ENCODE results near the gene PHF1. TPM values are rescaled to one million over a fixed set of nuclear protein-coding genes. Genes with fewer than 3 reads are reported as not detected.
A peak's percentile ranks its signal among the peaks of the same experiment; 100 is the strongest.

PHF1 gene
- total RNA-seq, 1 donor from 2014 or later: 70.5 TPM

DNA sequence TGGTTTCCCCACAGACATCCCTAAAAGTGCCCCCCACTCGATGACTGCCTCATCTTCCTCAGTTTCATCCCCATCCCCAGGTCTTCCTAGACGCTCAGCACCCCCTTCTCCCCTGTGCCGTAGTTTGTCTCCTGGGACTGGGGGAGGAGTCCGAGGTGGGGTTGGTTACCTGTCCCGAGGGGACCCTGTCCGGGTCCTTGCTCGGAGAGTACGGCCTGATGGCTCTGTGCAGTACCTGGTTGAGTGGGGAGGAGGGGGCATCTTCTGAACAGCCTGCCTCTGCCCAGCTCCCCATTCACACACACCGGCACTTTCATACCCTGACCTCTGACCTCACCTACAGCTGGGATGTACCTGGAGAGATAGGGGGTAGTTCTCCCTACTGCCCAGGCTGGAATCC, 5.0 kb downstream of the PHF1 start:
- peak overlapping the region; percentile 96 for H3K4me3 Mint-ChIP-seq
- no peak overlapping the region for H3K27ac Mint-ChIP-seq (ENCODE audit: unreplicated experiment)
- no peak for DNase-seq (ENCODE audit: low read depth, low spot score)
- H3K9me3 Mint-ChIP-seq: no peaks in the 10 kb centered on the region
- TF ChIP-seq, protein P1, sequence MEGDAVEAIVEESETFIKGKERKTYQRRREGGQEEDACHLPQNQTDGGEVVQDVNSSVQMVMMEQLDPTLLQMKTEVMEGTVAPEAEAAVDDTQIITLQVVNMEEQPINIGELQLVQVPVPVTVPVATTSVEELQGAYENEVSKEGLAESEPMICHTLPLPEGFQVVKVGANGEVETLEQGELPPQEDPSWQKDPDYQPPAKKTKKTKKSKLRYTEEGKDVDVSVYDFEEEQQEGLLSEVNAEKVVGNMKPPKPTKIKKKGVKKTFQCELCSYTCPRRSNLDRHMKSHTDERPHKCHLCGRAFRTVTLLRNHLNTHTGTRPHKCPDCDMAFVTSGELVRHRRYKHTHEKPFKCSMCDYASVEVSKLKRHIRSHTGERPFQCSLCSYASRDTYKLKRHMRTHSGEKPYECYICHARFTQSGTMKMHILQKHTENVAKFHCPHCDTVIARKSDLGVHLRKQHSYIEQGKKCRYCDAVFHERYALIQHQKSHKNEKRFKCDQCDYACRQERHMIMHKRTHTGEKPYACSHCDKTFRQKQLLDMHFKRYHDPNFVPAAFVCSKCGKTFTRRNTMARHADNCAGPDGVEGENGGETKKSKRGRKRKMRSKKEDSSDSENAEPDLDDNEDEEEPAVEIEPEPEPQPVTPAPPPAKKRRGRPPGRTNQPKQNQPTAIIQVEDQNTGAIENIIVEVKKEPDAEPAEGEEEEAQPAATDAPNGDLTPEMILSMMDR (conservative IDR thresholded peaks at IDR 0.05): no peak
- peaks cover 71% of the 10 kb centered on the region for H3K4me1 Mint-ChIP-seq
- H3K27me3 Mint-ChIP-seq (ENCODE audit: low read depth): peaks cover 20% of the 10 kb centered on the region
- H3K36me3 Mint-ChIP-seq (ENCODE audit: low read depth): peaks cover 8% of the 10 kb centered on the region

DNA sequence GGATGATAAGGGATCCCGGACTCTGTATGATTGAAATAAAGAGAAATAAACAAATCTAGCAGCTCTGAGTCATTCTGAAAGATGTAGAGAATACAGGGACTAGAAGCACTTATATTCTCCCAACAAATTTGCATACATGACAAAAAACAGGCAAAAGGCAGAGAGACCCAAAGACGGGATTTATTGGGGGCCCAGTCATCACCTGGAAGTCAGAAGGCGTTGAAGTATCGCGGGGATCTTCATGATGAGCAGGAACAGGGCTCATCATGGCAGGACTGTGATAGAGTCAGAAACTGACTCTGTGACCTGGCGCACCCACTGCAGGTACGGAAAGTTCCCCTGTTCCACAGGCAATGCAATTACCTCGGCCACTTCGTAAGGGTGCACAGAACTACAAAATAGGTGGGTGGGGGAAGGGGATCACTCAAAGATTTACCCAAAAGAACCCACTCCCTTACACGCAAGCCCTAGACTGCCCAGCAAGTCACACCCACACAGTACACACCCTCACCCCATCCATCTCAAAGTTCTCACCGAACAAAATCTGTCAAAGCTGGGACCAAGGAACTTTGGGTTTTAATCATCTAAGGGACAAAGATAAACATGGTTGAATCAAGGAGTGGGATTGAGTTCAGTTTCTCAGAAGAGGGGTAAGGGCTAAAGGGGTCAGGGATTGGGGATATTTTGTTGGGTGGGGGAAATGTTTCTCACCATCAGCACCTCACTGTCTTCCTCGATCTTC, 5.7 kb downstream of the PHF1 start:
- Mint-ChIP-seq H3K4me1 (peaks cover 75% of the 10 kb centered on the region), H3K36me3 (ENCODE audit: low read depth) (peaks cover 8% of the 10 kb centered on the region), H3K27ac (ENCODE audit: unreplicated experiment) (peak overlapping the region; percentile 99), H3K27me3 (ENCODE audit: low read depth) (peaks cover 18% of the 10 kb centered on the region), H3K4me3 (peak overlapping the region; percentile 96), H3K9me3 (no peaks in the 10 kb centered on the region)
- no peak for DNase-seq (ENCODE audit: low read depth, low spot score)
- TF ChIP-seq, protein P1 (conservative IDR thresholded peaks at IDR 0.05): no peak

DNA sequence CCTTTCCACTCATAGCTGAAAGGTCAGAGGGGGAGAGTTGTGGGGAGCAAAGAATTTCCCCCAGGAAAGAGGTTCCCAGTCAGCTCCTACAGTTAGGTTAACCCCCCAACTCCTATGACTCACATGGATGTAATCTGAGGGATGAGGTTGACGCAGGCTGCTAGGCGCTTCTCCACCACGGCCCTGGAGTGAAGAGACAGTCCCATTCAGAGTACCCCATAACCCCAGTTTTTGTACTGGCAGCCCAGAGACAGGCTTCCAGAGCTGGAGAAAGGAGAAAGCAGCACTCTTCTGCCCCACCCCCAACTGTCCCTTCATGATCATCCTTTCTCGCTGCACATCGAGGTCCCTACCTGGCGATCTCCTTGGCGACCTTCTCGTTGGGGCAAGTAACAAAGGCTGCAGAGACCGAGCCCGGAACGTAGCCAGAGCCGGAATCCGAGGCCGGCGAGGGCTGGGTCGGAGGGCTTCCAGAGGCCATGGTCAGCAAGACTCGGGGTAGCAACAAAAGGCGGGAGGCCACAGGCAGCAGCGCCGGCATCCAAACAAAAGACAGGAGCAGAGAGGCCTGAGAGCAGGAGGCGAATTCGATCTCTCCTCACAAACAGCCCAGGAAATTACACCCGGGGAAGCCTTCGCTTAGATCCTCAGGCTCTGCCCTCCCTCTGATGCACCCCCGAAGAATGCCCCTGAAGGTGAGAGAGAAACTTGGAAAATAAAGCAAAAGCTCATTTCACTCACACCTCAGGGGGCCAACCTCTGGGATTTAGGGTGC, 6.5 kb downstream of the PHF1 start:
- Mint-ChIP-seq H3K4me1 (peaks cover 77% of the 10 kb centered on the region), H3K9me3 (no peaks in the 10 kb centered on the region), H3K4me3 (peak overlapping the region; percentile 96), H3K36me3 (ENCODE audit: low read depth) (peaks cover 8% of the 10 kb centered on the region), H3K27ac (ENCODE audit: unreplicated experiment) (peak overlapping the region; percentile 99), H3K27me3 (ENCODE audit: low read depth) (peaks cover 15% of the 10 kb centered on the region)
- no peak for DNase-seq (ENCODE audit: low read depth, low spot score)
- TF ChIP-seq, protein P1 (conservative IDR thresholded peaks at IDR 0.05): no peak

DNA sequence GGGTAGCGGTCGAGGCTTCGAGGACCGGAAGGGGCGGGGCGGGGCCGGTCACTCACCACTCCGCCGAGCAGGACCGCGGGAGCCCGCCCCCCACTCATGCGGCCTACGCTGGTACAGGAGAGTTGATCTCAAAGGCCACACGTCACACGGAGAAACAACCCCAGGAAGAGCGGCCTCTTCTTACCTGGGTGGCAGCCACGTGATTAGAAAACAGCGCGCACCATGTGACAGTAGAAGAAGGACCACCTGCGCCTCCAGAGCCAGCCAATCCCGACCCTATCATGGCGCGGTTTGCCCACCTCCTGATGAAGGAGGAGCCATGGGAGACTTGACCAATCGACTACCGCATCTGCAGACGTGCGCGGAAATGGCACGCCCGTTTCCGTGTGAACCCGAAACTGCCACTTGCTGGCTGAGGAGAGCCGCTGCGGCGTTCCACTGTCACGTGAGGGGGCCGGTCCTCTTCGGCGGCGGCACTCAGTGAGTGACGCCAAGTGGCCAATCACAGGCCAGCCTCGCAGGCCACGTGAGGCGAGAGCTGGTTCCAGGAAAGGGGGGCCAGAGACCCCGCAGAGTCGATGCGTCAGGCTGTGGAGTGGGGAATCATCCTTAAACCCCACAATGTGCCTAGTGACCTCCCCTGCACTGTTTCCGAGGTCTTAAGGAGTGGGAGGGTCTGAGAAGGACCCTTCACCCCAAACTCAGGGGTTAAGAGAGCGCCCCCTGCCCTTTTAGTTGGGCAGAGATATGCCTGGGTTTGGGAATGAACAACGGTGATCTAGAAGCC, 7.3 kb downstream of the PHF1 start, which contains the start of gene CUTA:
Gene CUTA, minus strand, starts transcription at position 205 of the 787 bp plus-strand sequence. Its CDS starts 107 bp downstream, at position 98.
- H3K4me1 Mint-ChIP-seq: peaks cover 80% of the 10 kb centered on the region
- peaks cover 9% of the 10 kb centered on the region for H3K27me3 Mint-ChIP-seq (ENCODE audit: low read depth)
- DNase-seq (ENCODE audit: low read depth, low spot score): peak; percentile 93
- H3K4me3 Mint-ChIP-seq: peak within 1 kb of the TSS; percentile 96
- TF ChIP-seq, protein P1 (conservative IDR thresholded peaks at IDR 0.05): peak; percentile 47
- H3K9me3 Mint-ChIP-seq: no peaks in the 10 kb centered on the region
- peak within 1 kb of the TSS; percentile 99 for H3K27ac Mint-ChIP-seq (ENCODE audit: unreplicated experiment)
- H3K36me3 Mint-ChIP-seq (ENCODE audit: low read depth): peaks cover 11% of the 10 kb centered on the region

DNA sequence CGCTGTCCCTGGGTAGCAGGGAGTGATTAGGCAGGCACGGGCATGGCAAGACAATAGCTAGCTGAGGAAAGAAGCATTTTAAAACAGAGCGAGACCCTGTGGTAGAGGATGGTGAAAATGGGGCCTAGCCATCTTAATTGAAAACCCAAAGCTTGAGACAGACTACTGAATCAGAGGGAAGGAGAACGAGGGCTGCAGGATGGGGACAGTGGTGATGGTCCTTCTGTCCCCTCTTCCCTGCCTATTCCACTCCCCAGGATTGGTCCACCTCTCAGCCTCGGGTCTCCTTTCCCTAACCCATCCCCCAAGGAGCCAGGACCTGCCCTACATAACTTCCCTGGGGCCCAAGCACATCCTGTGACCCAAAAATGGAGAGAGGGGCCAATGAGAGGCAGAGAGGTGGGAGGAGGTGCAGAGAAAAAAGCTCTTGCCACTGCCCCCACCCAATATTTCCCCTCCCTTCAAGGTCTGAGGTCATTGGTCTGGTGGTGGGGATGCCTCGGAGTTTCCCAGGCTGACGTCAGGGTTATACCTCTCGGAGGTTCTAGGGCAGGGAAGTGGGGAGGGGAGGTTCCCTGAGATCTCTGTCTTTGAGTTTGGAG, 8.0 kb downstream of the PHF1 start:
- H3K36me3 Mint-ChIP-seq (ENCODE audit: low read depth): peaks cover 16% of the 10 kb centered on the region
- no peak for DNase-seq (ENCODE audit: low read depth, low spot score)

More for the DNA sequence above, 8.0 kb downstream of the PHF1 start:
- Mint-ChIP-seq H3K4me3 (peak overlapping the region; percentile 96), H3K9me3 (no peaks in the 10 kb centered on the region), H3K27me3 (ENCODE audit: low read depth) (peaks cover 9% of the 10 kb centered on the region), H3K4me1 (peaks cover 81% of the 10 kb centered on the region), H3K27ac (ENCODE audit: unreplicated experiment) (peak overlapping the region; percentile 90)
- TF ChIP-seq, protein P1 (conservative IDR thresholded peaks at IDR 0.05): no peak

Measured in neural crest cell (in vitro differentiated cells).